GM18499 (cell line): ENCODE data around the gene RNU7-1.

Experiments
- ATAC-seq: cut with Tn5 transposase; IDR thresholded peaks from one replicate; pipeline ENCODE4 v1.9.1; 2021; ENCODE audit warnings: moderate number of reproducible peaks; ENCODE audit not compliant: insufficient read depth, unreplicated experiment

RNU7-1 gene

DNA sequence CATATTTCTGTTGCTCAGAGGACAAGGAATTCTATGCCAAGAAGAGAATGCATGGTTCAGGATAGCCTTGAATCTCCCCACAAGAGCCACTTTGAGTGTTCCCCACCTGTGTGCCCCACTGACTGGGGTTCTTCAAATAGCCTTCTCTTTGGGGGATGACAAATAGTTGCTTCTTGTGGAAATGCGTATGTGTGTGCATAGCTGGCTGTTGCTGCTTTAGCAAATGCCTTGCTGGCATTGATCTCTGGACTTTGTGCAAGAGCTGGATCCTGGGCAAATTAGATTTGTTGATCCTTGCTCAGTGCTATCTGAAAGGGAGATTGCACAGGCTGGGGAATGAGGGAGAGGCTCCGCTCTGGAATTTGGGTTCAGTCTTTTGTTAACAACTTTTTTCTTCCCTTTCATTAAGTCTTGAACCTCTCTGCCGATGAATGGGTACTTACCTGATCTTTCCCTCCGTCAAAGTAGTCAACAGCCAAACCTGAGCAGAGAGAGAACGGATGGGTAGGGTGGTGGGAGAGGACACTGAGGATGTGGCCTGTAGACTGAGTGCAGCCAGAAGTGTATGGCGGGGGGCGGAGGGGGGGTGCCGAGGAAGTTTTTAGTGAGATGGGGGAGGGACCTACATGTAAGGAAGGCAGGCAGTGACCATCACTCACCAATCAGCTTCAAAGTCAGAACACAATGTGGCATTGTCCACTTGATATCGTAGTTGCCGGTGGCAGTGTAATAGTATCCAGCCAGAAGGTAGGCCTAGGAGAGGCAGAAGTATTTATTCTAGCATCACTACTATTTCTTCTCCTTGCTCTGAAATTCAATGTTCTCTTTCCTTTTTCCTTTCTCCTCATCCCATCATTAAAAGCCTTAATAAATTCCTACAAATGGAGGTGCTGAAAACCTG lies 37.8 kb downstream of the RNU7-1 start:
- no peak for ATAC-seq

DNA sequence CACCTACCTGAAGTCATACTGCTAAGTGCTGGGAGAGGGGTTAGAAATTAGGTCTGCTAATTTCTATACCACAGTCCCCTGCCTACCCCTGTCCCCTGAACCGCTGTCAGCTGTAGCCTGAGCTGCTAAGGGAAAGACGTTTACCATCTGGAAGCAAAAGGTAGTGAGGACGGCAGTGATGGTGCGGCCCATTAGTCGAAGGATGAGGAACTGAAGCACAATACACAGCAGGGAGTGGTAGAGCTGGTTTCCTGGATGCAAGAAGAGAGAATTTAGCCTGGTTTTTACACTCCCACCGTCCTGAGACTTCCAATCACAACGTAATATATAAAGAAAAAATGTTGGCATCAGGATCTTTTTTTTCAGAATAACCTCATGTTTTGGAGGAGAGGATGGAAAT lies 38.9 kb downstream of the RNU7-1 start:
- no peak for ATAC-seq

DNA sequence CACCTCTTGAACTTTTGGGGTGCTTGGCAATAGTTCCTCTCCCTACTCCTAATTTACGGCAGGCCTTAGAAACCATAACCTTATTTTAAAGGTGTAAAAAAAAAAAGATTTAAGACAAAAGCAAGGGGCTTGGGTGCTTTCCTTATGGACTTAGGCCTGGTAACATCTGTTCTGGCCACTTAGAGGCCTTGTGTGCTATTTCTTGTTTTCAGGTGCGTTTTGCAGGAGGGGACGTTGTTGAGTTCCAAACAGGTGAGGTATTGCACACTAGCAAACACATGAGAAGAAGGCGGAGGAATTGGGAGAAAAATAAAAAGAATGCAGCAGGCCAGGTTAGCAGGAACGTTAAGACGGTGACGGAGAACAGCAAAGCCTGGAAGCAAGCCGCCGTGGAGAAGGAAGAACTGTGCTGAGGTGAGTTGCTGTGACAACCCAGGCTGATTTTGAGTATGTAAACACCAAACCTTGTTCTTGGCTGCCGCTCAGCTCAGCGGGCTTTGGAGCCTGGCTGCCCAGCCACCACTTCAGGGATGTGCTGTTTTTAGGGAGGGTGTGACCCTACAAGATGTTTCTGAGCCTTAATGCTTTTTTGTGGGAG lies 44.4 kb downstream of the RNU7-1 start:
- no peak for ATAC-seq
